Cerebellar nuclear complex (tissue), 1 donor: ENCODE measurements around the gene PRR7.

ENCODE experiments used
- DNase-seq, 2 experiments: peaks; one replicate each; lab custom pipeline; 2025; lab: John Stamatoyannopoulos, UW

Gene PRR7

DNA sequence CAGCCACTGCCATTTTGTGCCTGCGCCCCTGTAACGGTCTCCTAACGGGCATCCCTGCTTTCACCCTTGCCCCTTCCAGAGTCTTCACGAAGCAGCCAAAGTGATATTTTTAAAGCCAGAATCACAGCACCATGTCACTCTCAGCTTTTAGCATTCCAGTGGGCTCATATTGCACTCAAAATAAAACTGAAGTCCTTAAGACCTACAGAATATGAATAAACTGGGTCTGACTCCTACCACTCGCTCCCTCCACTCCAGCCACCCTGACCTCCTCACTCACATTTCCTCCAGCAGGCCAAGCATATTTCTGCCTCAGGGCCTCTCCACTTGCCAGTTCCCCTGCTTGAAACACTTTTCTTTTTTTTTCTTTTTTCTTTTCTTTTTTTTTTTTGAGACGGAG lies 53.2 kb downstream of the PRR7 start:
- DNase-seq: no peak

GRCh38 chr5:177500685-177501522 lies 54.3 kb downstream of the PRR7 start:
- DNase-seq: peak; percentile 11 to 46

DNA sequence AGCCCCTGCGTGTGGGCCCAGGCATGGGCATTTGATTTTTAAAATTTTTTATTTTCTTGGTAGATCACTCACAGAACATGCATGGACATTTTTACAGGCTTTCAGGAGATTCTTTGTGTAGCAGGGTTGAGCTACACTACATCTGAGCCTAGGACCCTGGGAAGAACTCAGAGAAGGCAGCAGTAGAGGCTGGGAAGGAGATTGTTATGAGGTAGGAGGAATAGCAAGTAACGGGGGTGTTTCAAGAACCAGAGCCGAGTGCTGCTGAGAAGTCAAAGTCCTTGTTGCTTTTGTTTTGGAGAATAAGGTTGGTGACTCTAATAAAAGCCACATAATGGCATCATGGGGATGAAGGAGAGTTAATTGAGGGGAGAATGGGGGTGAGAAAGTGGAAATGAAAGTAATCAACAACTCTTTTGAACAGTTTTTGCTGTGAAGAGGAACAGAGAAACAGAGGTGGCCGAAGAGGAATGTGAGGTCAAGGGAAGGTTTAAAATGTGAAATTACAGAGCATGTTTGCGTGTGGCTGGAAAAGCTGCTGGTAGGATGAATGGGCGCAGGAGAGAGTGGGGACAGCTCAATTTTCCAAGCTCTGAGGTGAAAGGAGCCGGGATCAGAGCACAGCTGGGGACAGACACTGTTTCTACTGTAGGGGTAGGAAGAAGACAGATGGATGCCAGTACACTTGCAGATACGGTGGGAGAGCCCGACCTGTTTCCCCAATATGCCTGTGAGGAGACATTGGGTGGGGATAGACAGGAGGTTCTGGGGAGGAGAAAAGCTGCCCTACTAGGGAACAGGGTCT lies 55.5 kb downstream of the PRR7 start:
- DNase-seq: no peak

- DNase-seq: no peak
Observed at GRCh38 chr5:177502886-177503285, 56.3 kb downstream of the PRR7 start.

DNA sequence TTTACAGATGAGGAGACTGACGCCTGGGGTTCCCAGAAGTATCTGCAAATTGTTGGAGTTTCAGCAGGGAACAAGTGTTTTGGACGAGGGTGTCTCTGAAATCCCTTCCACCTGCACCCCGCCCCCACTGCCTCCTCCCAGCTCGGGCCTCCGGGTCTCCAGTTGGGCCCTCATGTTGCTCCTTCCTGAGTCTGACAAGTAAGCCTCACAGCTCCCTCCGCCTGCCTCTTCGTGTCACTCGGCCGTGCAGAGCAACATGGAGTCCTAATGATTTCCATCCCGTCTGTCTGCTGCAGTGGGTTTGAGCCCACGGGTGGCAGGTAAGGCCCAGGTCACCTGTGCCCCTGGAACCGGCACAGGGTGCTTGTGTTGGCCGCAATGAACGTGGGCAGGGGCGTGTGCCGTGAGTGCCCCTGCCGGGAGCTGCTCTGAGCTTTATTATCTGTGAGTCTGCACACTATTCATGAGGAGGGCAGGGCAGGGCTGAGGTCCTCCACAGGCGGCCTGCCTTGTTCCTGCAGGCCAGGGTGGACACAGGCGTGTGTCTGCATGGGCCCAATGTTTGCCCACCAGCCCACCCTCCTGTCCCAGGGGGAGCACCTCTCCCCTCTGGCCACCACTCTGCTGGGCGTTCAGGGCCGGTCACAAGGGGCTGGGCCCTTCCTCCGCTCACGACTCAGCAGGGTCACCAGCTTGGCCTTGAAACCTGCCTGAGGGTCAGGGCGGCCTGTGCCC lies 56.9 kb downstream of the PRR7 start:
- DNase-seq: no peak

- no peak for DNase-seq
Observed at GRCh38 chr5:177504086-177505056, 57.8 kb downstream of the PRR7 start.

DNA sequence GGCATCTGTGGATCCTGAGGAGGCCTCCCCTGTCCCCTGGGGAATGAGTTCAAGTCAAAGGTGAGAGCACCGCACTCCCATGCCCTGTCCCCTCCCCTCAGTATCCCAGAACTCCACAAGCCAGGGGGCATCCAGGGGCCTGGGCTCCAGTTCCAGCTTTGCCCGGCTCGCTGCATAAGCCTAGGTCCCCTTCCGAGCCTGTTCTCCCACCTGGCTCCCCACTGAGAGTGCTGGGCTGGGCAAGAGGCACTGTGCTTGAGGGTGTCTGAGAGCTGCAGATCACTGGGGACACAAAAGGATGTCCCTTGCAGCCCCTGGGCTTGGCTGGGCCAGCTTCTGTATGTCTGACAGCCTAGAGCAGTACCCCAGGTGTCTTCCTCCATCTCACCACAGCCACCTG lies 58.5 kb downstream of the PRR7 start:
- no peak for DNase-seq
